Fibroblast of the aortic adventitia (primary cell): ENCODE data around the gene KANK3. TPM values are rescaled to one million over a fixed set of nuclear protein-coding genes. Genes with fewer than 3 reads are reported as not detected.
A peak's percentile ranks its signal among the peaks of the same experiment; 100 is the strongest.
"Not testable (repeated sequence)": the region's sequence is repeated elsewhere in the genome, so short reads cannot be mapped to it uniquely, and the experiment has no call there.

Source experiments
- DNase-seq: peaks from one replicate; pipeline ENCODE4 v3.0.0-alpha.2; 2010; ENCODE audit warnings: low read depth
- H3K4me3 ChIP-seq: 2 replicates; pipeline ENCODE4 v1.5.1; 2011; ENCODE audit warnings: low read depth, mild to moderate bottlenecking, control low read depth, low read length, moderate library complexity
- total RNA-seq: library from RNA; depleted of rRNA; stranded (reverse); fragments of >200 nt; gene quantifications from 2 replicates; pipeline ENCODE4 v1.2.3, GENCODE V29; 2012; ENCODE audit warnings: low replicate concordance
- TF ChIP-seq, protein P1 (sequence below): IDR thresholded peaks from 2 replicates; pipeline ENCODE4 v1.5.1; 2011; ENCODE audit warnings: mild to moderate bottlenecking, low read length, control low read depth, inconsistent platforms; ENCODE audit not compliant: insufficient read depth

The KANK3 gene
- total RNA-seq, 1 donor, result 0.09 TPM

DNA sequence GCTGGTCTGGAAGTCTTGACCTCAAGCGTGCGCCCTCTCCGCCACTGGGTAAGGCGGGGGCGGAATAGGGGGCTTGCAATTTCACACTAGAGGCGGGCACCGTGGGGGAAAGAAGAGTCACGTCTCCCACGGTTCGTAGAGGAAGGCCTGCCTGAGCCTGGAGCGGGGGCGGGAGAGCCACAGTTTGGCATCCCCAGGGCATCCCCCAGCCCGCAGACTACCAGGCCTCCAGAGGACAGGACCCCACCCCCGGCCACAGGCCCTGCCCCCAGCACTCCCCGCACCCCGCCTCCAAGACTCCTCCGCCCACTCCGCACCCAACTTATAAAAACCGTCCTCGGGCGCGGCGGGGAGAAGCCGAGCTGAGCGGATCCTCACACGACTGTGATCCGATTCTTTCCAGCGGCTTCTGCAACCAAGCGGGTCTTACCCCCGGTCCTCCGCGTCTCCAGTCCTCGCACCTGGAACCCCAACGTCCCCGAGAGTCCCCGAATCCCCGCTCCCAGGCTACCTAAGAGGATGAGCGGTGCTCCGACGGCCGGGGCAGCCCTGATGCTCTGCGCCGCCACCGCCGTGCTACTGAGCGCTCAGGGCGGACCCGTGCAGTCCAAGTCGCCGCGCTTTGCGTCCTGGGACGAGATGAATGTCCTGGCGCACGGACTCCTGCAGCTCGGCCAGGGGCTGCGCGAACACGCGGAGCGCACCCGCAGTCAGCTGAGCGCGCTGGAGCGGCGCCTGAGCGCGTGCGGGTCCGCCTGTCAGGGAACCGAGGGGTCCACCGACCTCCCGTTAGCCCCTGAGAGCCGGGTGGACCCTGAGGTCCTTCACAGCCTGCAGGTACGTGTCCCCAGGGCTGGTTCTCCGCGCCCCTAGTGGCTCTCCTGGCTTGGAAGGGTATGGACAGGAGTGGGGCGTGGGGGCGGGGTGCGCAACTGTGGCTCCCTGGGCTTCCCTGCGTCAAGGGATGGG is 21.0 kb upstream of the KANK3 start, which contains the start of gene ANGPTL4:
Gene ANGPTL4 (plus strand): TSS at position 353 of the 969 bp plus-strand sequence. CDS start 167 bp downstream, at position 520.
- TF ChIP-seq, protein P1, sequence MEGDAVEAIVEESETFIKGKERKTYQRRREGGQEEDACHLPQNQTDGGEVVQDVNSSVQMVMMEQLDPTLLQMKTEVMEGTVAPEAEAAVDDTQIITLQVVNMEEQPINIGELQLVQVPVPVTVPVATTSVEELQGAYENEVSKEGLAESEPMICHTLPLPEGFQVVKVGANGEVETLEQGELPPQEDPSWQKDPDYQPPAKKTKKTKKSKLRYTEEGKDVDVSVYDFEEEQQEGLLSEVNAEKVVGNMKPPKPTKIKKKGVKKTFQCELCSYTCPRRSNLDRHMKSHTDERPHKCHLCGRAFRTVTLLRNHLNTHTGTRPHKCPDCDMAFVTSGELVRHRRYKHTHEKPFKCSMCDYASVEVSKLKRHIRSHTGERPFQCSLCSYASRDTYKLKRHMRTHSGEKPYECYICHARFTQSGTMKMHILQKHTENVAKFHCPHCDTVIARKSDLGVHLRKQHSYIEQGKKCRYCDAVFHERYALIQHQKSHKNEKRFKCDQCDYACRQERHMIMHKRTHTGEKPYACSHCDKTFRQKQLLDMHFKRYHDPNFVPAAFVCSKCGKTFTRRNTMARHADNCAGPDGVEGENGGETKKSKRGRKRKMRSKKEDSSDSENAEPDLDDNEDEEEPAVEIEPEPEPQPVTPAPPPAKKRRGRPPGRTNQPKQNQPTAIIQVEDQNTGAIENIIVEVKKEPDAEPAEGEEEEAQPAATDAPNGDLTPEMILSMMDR, result peak; percentile 32
- peak within 1 kb of the TSS; percentile 57 for H3K4me3 ChIP-seq
- DNase-seq, result peak; percentile 56

DNA sequence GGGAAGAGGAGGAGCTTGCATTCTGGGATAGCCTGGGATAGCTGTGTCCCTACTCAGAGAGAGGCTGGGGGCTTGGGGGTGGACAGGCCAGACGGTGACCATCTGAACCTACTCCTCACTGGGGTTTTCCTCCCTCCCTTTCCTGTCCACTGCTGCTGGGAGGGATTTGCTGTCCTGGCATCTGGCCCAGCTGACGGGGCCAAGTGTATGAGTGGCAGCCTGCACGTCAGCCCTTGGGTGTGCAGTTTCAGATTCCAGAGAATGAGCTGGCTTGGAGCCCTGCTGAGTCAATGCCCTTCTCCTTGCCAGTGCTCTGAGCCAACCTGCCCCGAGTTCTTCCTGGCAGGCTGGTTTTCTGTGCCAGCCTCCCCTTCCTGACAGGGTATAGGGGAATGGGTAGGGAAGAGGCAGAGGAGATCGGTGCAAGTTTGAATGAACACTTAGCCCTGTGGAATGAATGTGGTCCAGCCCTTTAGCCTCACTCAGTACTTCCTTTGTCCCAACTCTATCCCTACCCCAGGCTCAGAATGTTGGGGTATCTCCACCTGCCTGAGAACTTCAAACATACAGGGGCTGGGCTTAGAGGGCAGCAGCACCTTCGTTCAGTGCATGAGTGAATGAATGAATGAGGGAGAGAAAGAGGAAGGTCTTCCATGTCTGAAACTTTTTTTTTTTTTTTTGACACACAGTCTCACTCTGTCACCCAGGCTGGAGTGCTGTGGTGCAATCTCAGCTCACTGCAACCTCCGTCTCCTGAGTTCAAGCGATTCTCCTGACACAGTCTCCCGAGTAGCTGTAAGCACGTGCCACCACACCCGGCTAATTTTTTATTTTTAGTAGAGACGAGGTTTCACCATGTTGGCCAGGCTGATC is 19.1 kb upstream of the KANK3 start:
- no peak overlapping the region for H3K4me3 ChIP-seq
- peak; percentile 99 for DNase-seq
- TF ChIP-seq, protein P1, result no peak

DNA sequence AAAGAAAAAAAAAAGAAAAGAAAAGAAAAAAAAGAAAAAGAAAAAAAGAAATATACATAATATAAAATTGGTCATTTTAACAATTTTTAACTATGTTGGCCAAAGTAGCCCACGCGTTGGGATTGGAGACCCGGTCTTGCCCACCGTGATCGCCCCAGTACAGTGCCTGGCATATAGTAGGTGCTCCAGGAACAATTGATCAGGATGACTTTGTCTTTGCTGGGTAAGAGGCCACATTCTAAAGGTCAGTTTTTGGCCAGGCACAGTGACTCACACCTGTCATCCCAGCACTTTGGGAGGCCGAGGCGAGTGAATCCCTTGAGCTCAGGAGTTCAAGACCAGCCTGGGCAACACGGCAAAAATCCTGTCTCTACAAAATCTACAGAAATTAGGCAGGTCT is 17.1 kb upstream of the KANK3 start:
- TF ChIP-seq, protein P1, result no peak
- no peak for DNase-seq
- no peak overlapping the region for H3K4me3 ChIP-seq

DNA sequence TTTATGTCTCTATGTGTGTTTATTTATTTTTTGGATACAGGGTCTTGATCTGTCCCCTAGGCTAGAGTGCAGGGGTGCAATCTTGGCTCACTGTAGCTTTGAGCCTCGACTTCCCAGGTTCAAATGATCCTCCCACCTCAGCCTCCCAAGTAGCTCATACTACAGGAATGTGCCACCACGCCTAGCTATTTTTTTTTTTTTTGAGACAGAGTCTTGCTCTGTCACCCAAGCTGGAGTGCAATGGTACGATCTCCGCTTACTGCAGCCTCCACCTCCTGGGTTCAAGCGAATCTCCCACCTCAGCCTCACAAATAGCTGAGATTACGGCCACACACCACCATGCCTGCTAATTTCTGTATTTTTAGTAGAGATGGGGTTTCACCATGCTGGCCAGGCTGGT is 15.9 kb upstream of the KANK3 start:
- TF ChIP-seq, protein P1, result no peak
- DNase-seq, result no peak
- H3K4me3 ChIP-seq, result no peak overlapping the region

DNA sequence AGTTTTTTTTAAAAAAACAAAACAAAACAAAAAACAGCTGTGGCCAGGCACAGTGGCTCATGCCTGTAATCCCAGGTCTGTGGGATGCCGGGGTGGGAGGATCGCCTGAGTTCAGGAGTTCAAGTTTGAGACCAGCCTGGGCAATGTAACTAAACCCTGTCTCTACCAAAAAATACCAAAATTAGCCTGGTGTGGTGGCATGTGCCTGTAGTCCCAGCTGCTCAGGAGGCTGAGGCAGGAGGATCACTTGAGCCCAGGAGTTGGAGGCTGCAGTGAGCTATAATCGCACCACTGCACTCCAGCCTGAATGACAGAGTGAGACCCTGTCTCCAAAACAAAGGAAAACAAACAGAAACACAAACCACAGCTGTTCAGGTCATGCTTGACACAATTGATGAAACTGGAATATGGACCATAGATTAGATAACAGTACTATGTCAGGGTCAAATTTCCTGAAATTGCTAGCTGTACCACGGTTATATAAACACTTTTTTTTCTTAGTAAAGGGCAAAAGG is 14.0 kb upstream of the KANK3 start:
- H3K4me3 ChIP-seq, result no peak overlapping the region
- DNase-seq, result peak; percentile 39
- TF ChIP-seq, protein P1, result no peak

DNA sequence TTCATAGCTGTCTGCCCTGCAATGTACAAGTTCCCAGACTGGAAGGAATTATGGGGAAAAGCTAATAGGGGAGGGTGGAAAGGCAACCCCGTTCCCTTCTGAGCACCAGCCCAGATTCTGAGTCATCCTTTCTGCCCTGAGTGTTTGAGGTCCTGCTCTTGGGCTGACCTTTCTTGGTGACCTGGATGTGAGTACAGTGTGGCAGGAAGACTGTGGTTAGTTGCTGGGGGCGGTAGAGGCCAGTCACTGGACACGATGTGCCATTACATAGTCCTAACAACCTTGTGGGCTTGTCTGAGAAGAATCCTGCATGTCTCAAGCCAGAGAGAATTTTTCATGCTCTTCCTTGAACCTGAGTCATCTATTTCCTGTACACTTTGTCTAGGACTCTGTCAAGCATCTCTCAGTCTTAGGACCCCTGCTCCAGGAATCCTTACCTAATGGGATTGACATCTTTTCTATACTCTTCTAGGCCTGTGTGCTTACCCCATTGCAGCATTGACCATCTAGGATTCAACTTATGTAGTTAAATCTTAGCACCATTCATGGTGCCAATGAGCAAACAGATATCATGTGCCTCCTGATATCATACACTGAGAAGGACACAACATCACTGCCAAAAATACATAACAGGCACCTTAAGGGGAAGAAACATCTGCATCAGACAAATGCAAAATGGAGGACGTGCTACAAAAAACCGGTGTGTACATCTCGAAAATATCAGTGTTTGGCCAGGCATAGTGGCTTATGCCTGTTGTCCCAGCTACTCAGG is 12.8 kb upstream of the KANK3 start:
- TF ChIP-seq, protein P1, result peak; percentile 0
- DNase-seq, result peak; percentile 91
- no peak overlapping the region for H3K4me3 ChIP-seq

DNA sequence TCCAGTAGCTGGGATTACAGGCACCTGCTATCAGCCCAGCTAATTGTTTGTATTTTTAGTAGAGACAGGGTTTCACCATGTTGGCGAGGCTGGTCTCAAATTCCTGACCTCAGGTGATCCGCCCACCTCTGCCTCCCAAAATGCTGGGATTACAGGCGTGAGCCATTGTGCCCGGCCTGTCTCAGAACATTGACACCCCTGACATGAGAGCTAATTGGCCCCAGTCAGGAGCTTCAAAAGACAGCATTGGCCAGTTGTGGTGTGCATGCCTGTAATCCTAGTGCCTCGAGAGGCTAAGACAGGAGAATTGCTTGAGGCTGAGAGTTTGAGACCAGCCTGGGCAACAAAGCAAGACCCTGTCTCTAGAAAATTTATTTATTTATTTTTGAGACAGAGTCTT is 9.8 kb upstream of the KANK3 start:
- not testable (repeated sequence) for H3K4me3 ChIP-seq, DNase-seq
